Measurements from ENCODE around the gene LAPTM4A.
"Not testable (repeated sequence)": the region's sequence is repeated elsewhere in the genome, so short reads cannot be mapped to it uniquely, and the experiment has no call there.

The LAPTM4A gene

GRCh38 chr2:20076757-20077156, 25.3 kb upstream of the LAPTM4A start:
- no peak for DNase-seq (ENCODE audit: low read depth)

DNA sequence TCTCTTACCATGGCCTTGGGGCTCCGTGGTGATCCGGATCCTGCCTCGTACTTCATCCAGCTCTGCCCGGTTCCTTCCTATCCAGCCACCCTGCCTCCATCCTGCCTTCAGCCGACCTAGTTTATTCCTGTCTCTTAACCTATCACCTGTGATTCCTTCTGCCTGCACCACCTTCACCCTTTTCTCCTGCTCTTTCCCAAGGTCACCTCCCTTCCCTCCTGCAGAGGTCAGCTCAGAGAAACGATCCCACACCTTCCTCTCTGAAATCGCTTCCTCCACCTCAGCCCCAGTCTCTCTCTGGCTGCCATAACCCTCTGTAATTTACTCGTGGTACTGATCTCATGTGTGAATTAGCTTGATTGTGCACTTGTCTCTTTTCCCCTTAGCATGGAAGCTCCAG, 23.5 kb upstream of the LAPTM4A start:
- no peak for DNase-seq (ENCODE audit: low read depth)

- not testable (repeated sequence) for DNase-seq (ENCODE audit: low read depth)
Measured at GRCh38 chr2:20074046-20074648, 22.7 kb upstream of the LAPTM4A start.

DNA sequence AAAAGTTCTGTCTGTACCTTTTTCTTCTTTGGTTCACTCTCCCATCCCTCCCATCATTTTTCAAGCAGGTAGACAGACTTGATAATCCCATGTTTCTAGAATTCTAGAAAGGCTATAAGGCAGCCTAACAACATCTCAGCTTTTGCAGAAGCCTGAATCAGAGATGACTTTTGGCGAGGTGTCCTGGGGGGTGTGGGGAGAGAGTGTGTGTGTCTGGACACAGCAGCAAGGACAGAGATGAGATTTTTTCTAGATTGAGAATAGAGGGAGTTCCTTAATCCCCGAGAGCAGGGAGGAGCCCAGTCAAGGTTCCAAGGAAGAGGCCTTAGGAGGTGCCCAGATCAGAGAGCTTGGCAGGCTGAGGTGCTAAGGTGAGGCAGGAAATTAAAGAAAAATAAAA, 22.0 kb upstream of the LAPTM4A start:
- DNase-seq (ENCODE audit: low read depth): no peak

- DNase-seq (ENCODE audit: low read depth): peak; percentile 39
Measured at GRCh38 chr2:20072436-20073158, 21.2 kb upstream of the LAPTM4A start.

DNA sequence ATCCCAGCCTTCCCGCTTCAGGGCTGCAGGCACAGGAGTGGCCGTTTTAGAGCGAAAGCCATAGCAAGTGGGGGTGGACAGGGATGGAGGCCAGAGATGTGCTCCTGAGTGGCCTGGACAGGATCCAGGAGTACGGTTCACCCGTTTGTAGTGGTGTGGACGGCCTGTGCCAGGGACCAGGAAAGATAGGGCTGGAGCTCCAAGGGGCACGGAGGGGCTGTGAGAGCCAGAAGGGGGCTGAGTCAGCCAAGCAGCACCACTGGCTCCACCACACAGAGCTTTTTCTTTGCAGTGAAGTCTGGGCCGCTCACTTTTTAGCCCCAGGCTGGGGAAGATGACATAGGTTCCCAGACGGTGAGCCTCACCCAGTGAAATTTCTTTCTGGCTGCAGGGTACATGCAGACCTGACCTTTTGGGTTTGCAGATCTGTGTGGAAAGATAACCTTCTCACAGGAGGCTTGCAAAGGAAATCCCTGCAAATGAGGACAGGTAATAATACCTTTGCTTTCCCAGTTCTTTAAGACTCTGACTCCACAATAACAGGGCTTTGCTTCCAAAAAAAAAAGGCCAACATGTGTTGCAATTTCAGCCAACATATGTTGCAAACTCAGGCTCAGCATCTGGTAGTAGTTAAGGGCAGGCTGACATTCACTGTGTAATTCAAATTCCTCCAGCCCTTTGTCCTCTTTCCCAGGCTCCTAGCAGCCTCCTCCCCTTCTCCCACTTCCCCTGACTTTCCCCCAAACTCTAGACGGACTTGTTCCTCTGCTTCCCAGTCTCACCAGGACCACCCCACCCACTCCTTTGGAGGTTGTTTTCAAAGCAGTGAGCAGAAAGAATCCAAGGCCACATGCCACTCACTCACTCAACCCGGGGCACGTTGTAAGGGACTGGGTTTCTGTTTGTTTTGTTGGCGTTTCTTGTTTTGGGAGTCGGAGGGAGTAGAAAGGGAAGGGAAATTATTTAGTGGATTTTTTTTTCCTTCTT, 20.3 kb upstream of the LAPTM4A start:
- DNase-seq (ENCODE audit: low read depth): peak; percentile 97

GRCh38 chr2:20069756-20070155, 18.3 kb upstream of the LAPTM4A start:
- peak; percentile 15 for DNase-seq (ENCODE audit: low read depth)

DNA sequence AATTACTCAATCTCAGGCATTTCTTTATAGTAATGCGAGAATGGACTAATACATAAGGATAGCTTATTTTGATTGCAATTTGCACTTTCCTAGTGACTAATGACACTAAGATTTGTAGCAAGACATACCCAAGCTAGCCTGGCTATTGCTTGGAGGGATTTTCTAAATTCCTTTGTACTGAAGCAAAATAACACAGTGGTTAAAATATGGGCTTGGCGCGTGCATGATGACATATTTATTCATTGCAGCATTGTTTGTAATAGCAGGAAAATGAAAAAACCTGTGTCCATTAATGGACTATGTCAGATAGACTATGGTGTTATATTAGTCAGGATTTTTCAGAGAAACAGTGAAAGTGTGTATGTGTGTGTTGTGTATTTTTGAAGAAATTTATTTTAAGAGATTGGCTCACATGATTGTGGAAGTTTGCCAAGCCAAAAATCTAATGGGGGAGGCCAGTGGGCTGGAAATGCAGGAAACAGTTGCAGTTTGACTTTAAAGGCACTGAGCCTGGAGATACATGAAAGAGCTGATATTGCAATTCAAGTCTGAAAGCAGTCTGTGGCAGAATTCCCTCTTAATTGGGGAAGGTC, 16.7 kb upstream of the LAPTM4A start:
- peak; percentile 97 for DNase-seq (ENCODE audit: low read depth)

- DNase-seq (ENCODE audit: low read depth): peak; percentile 58
Measured at GRCh38 chr2:20065885-20066602, 14.6 kb upstream of the LAPTM4A start.

GRCh38 chr2:20064841-20065240, 13.4 kb upstream of the LAPTM4A start:
- no peak for DNase-seq (ENCODE audit: low read depth)

- no peak for DNase-seq (ENCODE audit: low read depth)
Measured at GRCh38 chr2:20064421-20064820, 13.0 kb upstream of the LAPTM4A start.

DNA sequence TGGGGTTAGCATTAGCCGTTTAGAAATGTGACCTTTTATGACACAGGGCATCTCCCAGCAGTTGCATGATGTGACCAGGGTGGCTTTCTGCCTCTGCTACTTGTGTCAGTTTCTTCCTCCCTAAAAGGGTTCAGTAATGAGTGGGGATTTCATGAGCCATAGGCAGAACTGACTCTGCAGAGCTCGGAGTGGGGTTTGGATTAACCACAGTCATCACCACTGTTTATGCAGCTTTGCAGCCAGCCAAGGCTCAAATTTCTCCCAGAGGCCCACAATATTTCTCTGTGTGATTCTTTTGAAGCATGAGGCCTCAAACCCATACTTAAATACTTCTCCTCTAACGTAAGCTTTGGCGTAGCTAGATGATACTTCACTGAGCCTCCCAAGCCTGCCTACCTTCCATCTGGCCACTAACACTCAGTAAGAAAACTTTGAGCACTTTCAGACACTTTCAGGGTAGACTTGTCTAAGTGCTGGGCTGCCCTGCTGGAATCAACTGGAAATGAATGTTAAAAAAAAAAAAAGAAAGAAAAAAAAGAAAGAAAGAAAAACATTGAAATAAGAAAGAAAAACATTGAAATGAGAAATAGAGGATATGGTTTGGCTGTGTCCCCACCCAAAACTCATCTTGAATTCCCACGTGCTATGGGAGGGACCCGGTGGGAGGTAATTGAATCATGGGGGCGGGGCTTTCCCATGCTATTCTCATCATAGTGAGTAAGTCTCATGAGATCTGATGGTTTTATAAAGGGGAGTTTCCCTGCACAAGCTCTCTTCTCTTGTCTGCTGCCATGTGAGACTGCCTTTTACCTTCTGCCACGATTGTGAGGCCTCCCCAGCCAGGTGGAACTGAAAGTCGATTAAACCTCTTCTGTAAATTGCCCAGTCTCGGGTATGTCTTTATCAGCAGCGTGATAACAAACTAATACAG, 11.5 kb upstream of the LAPTM4A start:
- peak; percentile 93 for DNase-seq (ENCODE audit: low read depth)

DNA sequence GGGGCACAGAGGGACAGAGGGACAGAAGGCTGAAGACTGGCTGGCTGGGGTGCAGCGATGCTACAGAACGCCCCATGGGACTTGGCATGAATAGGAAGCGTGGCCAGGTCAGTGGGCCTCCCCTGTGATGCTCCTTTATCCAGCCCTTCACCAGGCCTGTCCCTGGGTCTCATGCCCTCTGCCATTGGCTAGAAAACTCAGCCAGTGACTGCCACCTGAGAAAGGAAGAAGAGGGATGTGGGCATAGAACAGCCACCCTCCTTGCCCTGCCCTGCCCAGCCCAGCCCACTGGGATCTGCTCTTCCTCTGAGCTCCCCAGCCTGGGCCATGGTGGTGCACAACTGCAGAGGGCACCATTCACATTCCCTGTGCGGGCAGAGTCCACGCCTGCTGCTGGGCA, 10.5 kb upstream of the LAPTM4A start:
- DNase-seq (ENCODE audit: low read depth): no peak

GRCh38 chr2:20061476-20061875, 10.0 kb upstream of the LAPTM4A start:
- DNase-seq (ENCODE audit: low read depth): peak; percentile 65

DNA sequence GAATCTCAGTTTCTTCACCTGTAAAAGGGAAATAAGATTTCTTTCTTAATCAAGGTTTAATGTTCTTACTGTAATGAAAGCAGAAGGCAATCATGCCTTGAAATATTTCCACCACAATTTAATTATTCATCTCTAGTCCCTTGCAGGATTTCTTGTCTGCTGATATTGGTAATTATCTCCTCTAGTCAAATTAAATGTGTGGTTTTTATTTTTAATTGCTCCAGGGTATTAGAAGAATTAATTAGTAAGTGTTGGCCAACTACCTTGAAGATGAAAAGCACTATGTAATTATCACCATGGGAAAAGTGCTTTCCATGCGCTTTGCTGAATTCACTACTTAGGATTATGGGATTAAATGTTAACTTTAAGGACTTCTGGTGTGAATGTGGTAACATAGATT, 8.7 kb upstream of the LAPTM4A start:
- DNase-seq (ENCODE audit: low read depth): no peak

GRCh38 chr2:20057268-20057667, 5.8 kb upstream of the LAPTM4A start:
- no peak for DNase-seq (ENCODE audit: low read depth)

- no peak for DNase-seq (ENCODE audit: low read depth)
Measured at GRCh38 chr2:20054931-20055330, 3.5 kb upstream of the LAPTM4A start.

- no peak for DNase-seq (ENCODE audit: low read depth)
Measured at GRCh38 chr2:20054119-20054518, 2.7 kb upstream of the LAPTM4A start.

DNA sequence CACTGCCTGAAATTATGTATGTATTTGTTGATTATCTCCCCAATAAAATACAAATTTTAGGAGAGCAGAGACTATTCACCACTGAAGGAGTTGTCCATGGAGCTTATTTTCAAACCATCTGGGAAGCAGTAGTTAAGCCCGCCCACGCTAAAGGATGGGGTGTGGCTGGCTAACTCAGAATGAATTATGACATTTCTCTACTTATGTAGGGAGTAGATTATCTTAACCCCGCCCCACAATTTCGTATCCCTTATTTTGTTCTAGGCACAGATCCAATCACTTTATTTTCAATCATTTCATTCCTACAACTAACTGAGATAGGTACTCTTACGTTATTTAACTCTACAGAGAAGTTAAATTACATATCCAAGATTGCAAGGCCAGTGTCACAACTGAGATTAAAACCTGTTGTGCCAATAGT, 1.4 kb upstream of the LAPTM4A start:
- DNase-seq (ENCODE audit: low read depth): peak; percentile 77

GRCh38 chr2:20052229-20052851, 912 bp upstream of the LAPTM4A start:
- peak; percentile 10 for DNase-seq (ENCODE audit: low read depth)
